Right lobe of liver (tissue), 6 donors: ENCODE results near the gene HIF3A. TPM values are rescaled to one million over a fixed set of nuclear protein-coding genes. Genes with fewer than 3 reads are reported as not detected.

Experiments
- ATAC-seq, 4 donors: fragments of 200-7000 bp; cut with Tn5 transposase; one replicate each; pipeline ENCODE4 v1.9.1; 2020; ENCODE audit warnings: mild to moderate bottlenecking in 4 of 4, moderate library complexity in 4 of 4
- DNase-seq, 3 donors: peaks; one replicate each; pipeline ENCODE4 v3.0.0-alpha.2; 2020
- H3K27ac ChIP-seq, 3 donors: fragments of 200-600 bp; one replicate each; pipeline ENCODE4 v1.8.0; 2022
- H3K27me3 ChIP-seq, 2 donors: fragments of 200-600 bp; one replicate each; pipeline ENCODE4 v1.8.0; 2022
- H3K36me3 ChIP-seq, 4 donors: fragments of 200-600 bp; sonication (generic) in 1 of 4; one replicate each; pipeline versions ENCODE4 v1.5.1 to v1.8.0; 2017 to 2022; ENCODE audit warnings: control low read depth in 1 of 4
- H3K4me1 ChIP-seq, 4 donors: fragments of 200-600 bp; sonication (generic) in 1 of 4; one replicate each; pipeline versions ENCODE4 v1.5.1 to v1.8.0; 2017 to 2022; ENCODE audit warnings: control low read depth in 1 of 4
- H3K4me3 ChIP-seq, 3 donors: fragments of 200-600 bp; one replicate each; pipeline ENCODE4 v1.8.0; 2022
- H3K9me3 ChIP-seq, 4 donors: fragments of 200-600 bp; sonication (generic) in 1 of 4; one replicate each; pipeline versions ENCODE4 v1.5.1 to v1.8.0; 2017 to 2022; ENCODE audit warnings: control low read depth in 1 of 4
- CTCF ChIP-seq, 4 donors: fragments of 200-600 bp in 3 of 4; fragments of 450-650 bp in 1 of 4; IDR thresholded peaks; one replicate each; pipeline versions ENCODE4 v1.5.1 to v1.8.0; 2016 to 2022; ENCODE audit warnings: antibody characterized with exemption in 4 of 4, mild to moderate bottlenecking in 2 of 4
- POLR2A ChIP-seq: fragments of 450-650 bp; IDR thresholded peaks from one replicate; pipeline ENCODE4 v1.6.1; 2017; ENCODE audit warnings: antibody characterized with exemption, mild to moderate bottlenecking
- WGBS: methylation state at CpG from one replicate; pipeline ENCODE4 v1.1.6; 2018; ENCODE audit warnings: low coverage, low lambda C conversion rate; ENCODE audit not compliant: insufficient coverage; ENCODE audit errors: missing lambda C conversion rate; 5-methylcytosine and 5-hydroxymethylcytosine counted together
- intact Hi-C, 2 donors: fragments of 100-400 bp; cut with DNase I; formaldehyde crosslinking; loops; one replicate each; pipeline versions ENCODE4 v1.11.2 to v1.14.1; 2022
- long read RNA-seq: library from polyadenylated mRNA; unstranded; transcript quantifications from one replicate; pipeline ENCODE4 v2.0.0, GENCODE V29; 2019
- total RNA-seq, 6 experiments: library from RNA; depleted of rRNA in 2 of 6; stranded (reverse); fragments of >200 nt in 2 of 6; fragmentation: NEBNext Ultra II Directional in 3 of 6; extraction: Animal tissue kit (Norgen Biotek cat#: 25700) in 3 of 6; gene quantifications; one replicate each; pipeline versions ENCODE4 v1.1.0 to v1.2.4, GENCODE V29; 2016 to 2023
- donor health status: DM: no; HTN: yes; CAD: no.
- donor health status: DM: no; HTN: no; CAD: no.
- donor health status: DM: no; HTN: no; CAD: no.
- donor health status: DM: no; HTN: yes; CAD: no.
- donor health status: DM: no; HTN: yes; CAD: no.

The HIF3A gene
- 1 to 10 TPM in 5 of 6 experiments, under 1 TPM in 1; 0.47 to 9.2 (median 4.5) TPM for total RNA-seq
- long read RNA-seq, partial matches to known transcripts: 0 of 1 reads
- long read RNA-seq, other reads (novel, unspliced or antisense): 1 of 1 reads

- no peaks in the 10 kb centered on the region for H3K36me3 ChIP-seq
- peak in 1 of 4 donors; percentile 1 for ATAC-seq
Measured at GRCh38 chr19:46296722-46297461, at the start of gene HIF3A. Gene HIF3A, plus strand, starts transcription at chr19:46297042. Its CDS starts 35 bp downstream, at chr19:46297077.

DNA sequence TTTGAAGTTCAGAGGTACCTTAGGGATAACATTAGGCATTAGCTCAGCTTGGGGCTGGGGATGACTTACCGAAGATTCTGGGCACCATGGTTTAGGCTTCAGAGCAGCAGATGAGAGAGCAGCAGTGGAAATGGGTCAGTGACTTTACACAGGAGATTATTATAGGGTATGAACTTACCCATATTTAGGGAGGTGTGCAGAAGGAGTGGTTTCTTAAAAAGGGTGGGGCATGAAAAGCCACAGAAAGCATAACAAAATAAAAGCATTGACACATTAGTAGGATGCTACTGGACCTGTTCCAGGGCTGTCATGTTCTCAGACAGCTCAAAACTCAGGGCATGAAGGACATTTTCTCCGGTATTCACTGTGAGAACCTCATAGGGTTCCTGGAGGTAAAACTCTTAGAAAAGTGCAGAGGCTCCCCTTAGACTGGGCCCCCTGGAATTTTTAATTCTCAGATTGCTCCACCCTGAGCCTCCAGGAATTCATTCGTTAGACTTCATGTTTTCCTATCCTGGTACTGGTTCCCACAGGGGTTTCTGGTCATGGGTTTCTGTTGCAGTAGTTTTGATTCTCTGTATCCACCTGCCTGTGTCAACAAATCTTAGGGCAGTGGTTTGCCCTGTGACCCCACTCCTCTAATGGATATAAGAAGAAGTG lies 46.6 kb upstream of the HIF3A start:
- intact Hi-C loops: no loop called here
- TF ChIP-seq POLR2A (no peak), CTCF (IDR thresholded peaks at IDR 0.05) (no peak)
- no peaks in the 10 kb centered on the region for H3K9me3 ChIP-seq
- no peaks in the 10 kb centered on the region for H3K27me3 ChIP-seq
- WGBS: 64% methylated on average over 3 of the region's 3 CpGs
- no peak overlapping the region for H3K4me3 ChIP-seq
- H3K27ac ChIP-seq: no peak overlapping the region
- DNase-seq (no peak), ATAC-seq (no peak)
- H3K36me3 ChIP-seq: no peaks in the 10 kb centered on the region
- H3K4me1 ChIP-seq: no peaks in the 10 kb centered on the region

More at GRCh38 chr19:46296722-46297461, at the start of gene HIF3A:
- H3K27ac ChIP-seq: peak within 1 kb of the TSS in 1 of 3 donors; percentile 58
- TF ChIP-seq POLR2A (no peak), CTCF (IDR thresholded peaks at IDR 0.05) (no peak)
- no peaks in the 10 kb centered on the region for H3K27me3 ChIP-seq
- intact Hi-C loops: no loop called here
- no peaks in the 10 kb centered on the region for H3K9me3 ChIP-seq
- peak in 2 of 3 donors; percentile 57 to 72 for DNase-seq
- peaks cover 0 to 27% (median 11%) of the 10 kb centered on the region in 4 donors for H3K4me1 ChIP-seq
- WGBS: 60% methylated on average over 1 of the region's 46 CpGs
- peak within 1 kb of the TSS in 1 of 3 donors; percentile 11 for H3K4me3 ChIP-seq

- no peak for ATAC-seq
- Histone ChIP-seq H3K27ac (no peak overlapping the region), H3K4me3 (no peak overlapping the region), H3K9me3 (no peaks in the 10 kb centered on the region), H3K27me3 (no peaks in the 10 kb centered on the region), H3K4me1 (no peaks in the 10 kb centered on the region), H3K36me3 (no peaks in the 10 kb centered on the region)
- no peak for TF ChIP-seq POLR2A
- TF ChIP-seq CTCF (IDR thresholded peaks at IDR 0.05): no peak
- 64% methylated on average over 5 of the region's 5 CpGs for WGBS
- no peak for DNase-seq
- intact Hi-C loops: no loop called here
Measured at GRCh38 chr19:46251416-46251815, 45.4 kb upstream of the HIF3A start.

GRCh38 chr19:46254776-46255175 lies 42.1 kb upstream of the HIF3A start:
- Histone ChIP-seq H3K4me1 (no peaks in the 10 kb centered on the region), H3K4me3 (no peak overlapping the region), H3K9me3 (no peaks in the 10 kb centered on the region), H3K36me3 (no peaks in the 10 kb centered on the region), H3K27me3 (no peaks in the 10 kb centered on the region), H3K27ac (no peak overlapping the region)
- ATAC-seq: no peak
- no peak for DNase-seq
- TF ChIP-seq POLR2A: no peak
- no peak for TF ChIP-seq CTCF (IDR thresholded peaks at IDR 0.05)
- WGBS: 68% methylated on average over 4 of the region's 4 CpGs
- intact Hi-C loops: no loop called here
